Inflammatory macrophage treated with lipopolysaccharide for 1 hour (primary cell): ENCODE results near the gene ANGPTL8.
A peak's percentile ranks its signal among the peaks of the same experiment; 100 is the strongest.

Source experiments
- DNase-seq, 2 donors: peaks; one replicate each; pipeline ENCODE4 v3.0.0-alpha.2; 2020 to 2022

Gene ANGPTL8

GRCh38 chr19:11238041-11238440, 1.4 kb upstream of the ANGPTL8 start:
- DNase-seq: no peak

- no peak for DNase-seq
Measured at GRCh38 chr19:11238781-11239376, 540 bp upstream of the ANGPTL8 start.

DNA sequence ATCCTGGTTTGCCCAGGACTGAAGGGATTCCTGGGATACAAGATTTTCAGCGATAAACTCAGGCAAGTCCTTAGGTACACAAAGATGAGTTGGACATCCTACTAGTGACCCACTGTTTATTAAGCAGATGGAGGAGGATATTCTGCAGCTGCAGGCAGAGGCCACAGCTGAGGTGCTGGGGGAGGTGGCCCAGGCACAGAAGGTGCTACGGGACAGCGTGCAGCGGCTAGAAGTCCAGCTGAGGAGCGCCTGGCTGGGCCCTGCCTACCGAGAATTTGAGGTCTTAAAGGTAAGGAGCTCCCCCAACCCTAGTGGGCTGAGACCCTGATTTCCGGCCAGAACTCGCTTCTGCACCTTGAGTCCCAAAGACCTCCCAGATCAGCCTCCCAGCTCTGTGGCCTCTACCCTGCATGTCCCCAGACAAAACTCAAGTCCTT, 607 bp downstream of the ANGPTL8 start:
- no peak for DNase-seq

- no peak for DNase-seq
Measured at GRCh38 chr19:11242025-11242424, 2.6 kb downstream of the ANGPTL8 start.

- peak; percentile 74 to 98 for DNase-seq
Measured at GRCh38 chr19:11242864-11243797, 3.7 kb downstream of the ANGPTL8 start.

DNA sequence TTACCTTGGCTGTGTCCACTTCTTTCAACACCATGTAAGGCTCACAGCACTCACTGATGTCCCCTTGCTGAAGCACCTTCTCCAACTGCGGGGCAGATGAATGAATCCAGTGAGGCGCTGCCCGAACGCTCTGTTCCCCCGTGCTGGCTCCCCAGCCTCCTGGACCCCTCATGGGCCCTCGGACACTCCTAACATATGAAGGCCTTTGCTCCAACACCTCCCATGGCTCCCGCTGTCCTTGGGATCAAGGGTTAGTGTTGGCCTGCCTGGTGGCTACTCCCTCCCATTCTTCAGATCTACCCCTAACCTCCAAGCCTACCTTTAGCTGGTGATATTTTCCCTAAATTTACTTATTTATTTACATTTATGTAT, 4.4 kb downstream of the ANGPTL8 start:
- no peak for DNase-seq

GRCh38 chr19:11244846-11245589, 5.6 kb downstream of the ANGPTL8 start:
- no peak for DNase-seq

GRCh38 chr19:11246941-11247340, 7.5 kb downstream of the ANGPTL8 start:
- DNase-seq: no peak

DNA sequence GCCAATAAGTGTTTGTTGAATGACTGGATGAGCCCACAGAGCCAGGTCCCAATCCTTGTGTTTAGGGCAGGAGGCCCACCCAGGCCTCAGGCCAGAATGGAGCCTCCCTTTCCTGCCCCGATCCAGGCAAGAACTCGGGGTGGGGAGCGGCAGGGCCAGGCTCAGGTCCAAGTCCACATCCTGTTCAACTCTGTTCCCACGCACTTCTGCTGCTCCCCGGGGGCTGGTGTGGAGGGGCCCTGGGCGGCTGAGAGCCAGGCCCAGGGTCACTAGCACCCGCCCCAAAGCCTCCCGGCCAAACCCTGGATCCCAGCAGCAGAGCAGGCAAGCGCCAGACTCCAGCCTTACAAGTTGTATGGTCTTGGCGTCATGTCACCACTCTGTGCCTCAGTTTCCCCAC, 8.0 kb downstream of the ANGPTL8 start:
- DNase-seq: no peak

DNA sequence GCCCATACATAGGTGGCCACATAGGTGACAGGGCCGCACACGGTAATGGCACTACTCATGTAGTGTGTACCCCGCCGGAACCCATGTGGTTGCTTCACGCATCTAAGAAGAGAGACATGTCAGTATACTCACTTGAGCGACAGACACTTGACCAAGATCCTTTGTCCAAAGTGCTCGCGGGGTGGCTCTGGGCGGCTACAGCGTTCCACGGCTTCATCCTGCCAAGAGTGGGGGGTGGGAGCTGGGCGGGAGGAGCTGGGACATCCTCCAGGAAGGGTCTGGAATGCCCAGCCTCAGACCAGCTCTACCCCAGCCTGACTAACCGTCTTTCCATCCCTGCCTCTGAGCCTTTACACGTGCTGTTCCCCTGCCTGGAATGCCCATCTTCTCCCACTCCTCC, 8.5 kb downstream of the ANGPTL8 start:
- no peak for DNase-seq

DNA sequence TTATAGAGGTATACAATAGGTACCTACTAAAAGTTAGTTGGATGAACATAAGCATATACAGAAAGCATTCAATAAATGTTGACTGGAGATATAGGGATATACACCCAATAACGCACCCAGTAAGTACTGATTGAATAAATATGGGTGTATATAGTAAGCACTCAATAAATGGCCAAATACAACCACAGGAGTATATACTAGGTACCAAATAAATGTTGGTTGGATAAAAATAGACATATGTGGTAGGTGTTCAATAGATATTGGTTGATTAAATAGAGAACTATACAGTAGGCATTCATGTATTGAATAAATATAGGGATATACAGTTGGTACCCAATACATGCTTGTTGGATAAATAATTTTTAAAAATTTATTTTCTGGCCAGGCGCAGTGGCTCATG, 9.4 kb downstream of the ANGPTL8 start:
- no peak for DNase-seq

GRCh38 chr19:11251217-11251616, 11.8 kb downstream of the ANGPTL8 start:
- no peak for DNase-seq

- DNase-seq: no peak
Measured at GRCh38 chr19:11251650-11252314, 12.4 kb downstream of the ANGPTL8 start.

DNA sequence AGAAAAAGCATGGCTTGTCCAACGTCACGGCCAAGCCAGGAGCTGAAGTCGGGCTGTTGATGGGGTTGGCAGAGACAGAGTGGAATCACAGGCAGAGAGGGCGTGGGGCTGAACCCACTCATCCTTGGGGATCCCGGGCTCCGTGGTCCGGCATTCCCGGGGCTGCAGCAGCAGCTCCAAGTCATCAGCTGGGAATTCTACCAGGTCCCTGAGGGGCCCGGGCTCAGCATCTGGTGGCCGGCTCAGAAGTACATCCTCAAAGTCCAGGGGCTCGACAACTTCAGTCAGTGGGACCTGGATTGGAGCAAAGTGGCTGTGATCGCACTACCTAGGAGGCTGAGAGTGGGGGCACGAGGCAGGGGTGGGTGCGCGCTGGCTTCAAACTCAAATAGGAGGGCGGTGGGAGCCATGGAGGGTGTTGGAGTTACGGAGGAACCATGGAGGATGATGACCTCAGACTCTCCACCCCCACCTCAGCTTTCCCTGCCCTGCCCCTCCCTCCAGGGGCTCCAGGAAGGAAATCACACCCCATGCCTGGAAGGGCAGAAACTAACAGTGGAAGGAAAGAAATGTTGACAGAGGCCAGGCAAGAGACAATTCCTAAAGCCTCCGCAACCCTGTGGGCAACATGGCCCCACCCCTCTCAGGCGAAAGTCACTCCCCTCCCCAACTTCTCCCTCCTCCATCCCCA, 13.4 kb downstream of the ANGPTL8 start:
- no peak for DNase-seq

- DNase-seq: no peak
Measured at GRCh38 chr19:11254666-11255065, 15.2 kb downstream of the ANGPTL8 start.

- no peak for DNase-seq
Measured at GRCh38 chr19:11256189-11256588, 16.8 kb downstream of the ANGPTL8 start.

DNA sequence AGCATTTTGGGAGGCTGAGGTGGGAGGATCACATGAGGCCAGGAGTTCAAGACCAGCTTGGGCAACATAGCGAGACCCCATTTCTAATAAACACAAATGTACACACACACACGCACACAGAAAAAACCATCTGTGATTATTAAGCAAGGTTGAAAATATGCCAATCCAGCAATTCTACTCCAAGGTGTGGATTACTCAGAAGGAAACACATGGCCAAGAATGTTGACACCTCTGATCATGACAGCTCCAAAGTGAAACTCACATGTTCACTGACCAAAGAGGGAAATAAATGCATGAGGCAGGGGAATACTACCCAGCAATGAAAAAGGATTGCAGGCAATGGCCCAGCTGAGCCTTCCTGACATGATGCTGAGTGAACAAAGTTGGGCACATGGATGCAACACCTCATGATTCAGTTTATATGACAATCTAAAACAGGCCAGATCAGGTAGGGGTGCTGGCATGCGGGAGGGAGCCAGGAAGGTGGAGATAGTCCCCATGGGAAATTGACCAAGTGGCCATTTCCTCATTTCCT, 18.5 kb downstream of the ANGPTL8 start:
- DNase-seq: no peak

GRCh38 chr19:11260996-11261395, 21.6 kb downstream of the ANGPTL8 start:
- DNase-seq: no peak

DNA sequence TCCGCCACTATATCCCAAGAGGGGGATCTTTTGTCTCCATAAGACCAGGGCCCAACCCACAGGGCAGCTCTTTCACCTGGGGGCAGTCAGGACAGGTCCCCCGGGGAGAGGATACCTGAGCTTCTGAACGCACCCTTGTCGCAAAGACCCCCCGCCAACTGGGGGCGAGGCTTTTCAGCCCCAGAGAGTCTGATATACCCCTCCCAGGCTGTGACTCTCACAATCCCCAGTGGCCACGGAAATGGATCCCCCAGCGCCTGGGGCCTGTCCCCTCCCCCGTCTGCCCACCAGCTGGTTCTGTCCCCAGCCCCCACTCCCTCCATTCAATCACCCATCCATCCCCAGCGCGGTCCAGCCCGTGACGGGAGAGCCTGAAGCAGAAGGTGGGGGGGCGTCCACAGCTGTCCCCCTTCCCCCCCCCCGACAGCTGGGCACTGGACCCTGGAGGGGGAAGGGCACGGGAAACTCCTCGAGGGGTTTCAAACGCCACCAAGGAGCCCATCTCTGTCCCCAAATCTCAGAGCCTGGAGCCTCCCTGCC, 22.1 kb downstream of the ANGPTL8 start:
- no peak for DNase-seq

DNA sequence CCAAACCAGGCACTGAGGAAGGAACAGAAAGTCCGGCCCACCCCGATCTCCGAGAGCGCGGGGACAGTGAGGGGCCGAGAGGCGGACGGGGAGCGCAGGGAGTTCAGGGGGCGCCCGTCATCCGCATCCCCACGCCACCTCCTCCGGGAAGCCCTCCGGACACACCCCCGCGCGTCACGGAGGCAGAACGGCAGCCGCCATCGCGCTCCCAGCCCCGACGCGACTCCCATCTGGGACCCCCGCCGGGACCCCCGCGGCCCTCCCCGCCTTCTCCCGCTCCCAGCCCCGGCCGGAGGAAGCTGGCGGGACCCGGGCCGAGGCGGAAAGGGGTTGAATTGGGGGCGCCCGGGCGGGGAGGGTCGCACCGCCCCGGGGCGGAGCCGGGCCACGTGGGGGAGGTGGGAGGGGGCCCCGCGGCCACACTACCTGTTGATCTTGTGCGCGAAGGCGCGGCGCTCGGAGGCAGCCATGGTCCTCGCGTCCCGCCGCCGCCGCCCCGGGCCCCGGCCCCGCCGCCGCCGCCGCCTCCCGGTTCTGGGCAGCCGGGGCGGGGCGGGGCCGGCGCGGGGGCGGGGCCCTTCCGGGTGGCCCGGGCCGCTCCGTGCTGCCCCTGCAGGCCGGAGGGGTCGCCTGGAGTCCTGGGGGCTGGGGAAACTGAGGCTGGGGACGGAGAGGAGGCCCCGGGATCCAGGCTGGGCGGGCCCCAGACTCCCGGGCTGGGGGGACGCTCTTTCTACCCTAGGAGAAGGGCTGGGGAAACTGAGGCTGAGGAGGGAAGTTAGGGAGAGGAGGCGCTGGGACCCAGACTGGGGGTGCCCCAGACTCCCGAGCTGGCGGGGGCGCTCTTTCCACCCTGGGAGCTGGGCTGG, 22.8 kb downstream of the ANGPTL8 start, which contains the start of gene DOCK6:
DOCK6 (minus strand) TSS at position 554 of the 869 bp plus-strand sequence; CDS start at position 470, 84 bp downstream.
- DNase-seq: peak in 1 of 2 donors; percentile 6

- no peak for DNase-seq
Measured at GRCh38 chr19:11263726-11264125, 24.3 kb downstream of the ANGPTL8 start.
